NCI-H187 (cell line): ENCODE measurements around the gene RNF186.
"Not testable (repeated sequence)": the region's sequence is repeated elsewhere in the genome, so short reads cannot be mapped to it uniquely, and the experiment has no call there.

Experiments
- DNase-seq, 2 experiments: peaks; one replicate each; lab custom pipeline; 2025; lab: John Stamatoyannopoulos, UW

Gene RNF186

GRCh38 chr1:19824541-19824940 is 9.5 kb upstream of the RNF186 start:
- no peak for DNase-seq

GRCh38 chr1:19824036-19824435 is 9.0 kb upstream of the RNF186 start:
- no peak for DNase-seq

DNA sequence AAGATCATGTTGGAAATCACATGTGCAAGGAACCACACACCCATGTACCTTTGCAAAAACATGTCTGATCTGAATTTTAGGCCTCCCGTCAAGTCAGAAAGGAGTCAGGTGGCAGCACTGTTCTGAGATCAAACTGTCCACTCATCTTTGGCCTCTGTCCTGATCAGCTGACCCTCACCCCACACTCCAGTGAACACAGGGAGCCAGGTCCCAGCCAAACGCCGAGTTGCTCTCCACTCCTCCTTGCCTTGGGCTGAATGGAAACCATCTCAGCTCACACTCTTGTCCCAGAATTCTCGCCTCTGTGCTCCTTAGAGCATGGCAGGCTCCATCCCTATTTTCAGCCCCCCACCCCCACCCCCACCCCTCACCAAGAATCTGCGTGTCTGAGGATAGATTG is 4.6 kb upstream of the RNF186 start:
- DNase-seq, result no peak

DNA sequence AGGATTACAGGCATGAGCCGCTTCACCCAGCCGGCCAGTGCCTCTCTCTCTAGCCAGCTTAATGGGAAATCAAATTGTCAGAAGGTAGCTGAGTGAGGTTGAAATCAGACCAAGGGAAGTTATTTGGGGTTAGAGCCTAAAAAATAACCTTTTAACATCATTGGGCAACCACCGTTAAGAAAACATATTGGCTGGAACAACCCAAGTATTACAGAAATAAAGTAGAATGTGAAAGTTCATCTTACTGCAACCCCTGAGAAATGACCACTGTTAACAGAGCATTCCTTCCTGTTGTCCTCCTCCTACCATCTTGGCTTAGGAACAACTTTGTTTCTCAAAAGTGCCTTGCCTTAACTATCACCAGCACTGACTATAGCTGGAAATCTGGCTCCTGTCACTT is 3.2 kb upstream of the RNF186 start:
- no peak for DNase-seq

DNA sequence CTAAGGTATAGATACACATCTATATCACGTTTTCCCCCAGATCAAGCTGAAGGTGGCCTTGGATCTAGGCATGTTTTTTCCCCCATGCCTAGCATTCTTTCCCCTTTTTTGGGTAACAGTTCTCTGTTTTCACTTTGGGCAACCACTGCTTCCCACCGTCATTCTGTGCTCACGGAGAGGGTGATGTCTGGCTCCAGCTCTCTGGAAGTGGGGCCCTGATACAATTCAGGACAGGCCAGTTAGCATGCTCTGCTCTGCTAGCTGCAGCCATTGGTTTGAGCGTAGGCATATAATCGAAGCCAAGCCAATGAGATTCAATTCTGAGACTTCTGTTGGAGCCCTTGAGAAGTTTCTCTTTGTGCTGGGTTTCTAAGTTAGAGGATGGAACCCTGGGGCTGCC is 2.1 kb upstream of the RNF186 start:
- no peak for DNase-seq

- DNase-seq, result not testable (repeated sequence)
Measured at GRCh38 chr1:19816737-19817086, 1.6 kb upstream of the RNF186 start.

DNA sequence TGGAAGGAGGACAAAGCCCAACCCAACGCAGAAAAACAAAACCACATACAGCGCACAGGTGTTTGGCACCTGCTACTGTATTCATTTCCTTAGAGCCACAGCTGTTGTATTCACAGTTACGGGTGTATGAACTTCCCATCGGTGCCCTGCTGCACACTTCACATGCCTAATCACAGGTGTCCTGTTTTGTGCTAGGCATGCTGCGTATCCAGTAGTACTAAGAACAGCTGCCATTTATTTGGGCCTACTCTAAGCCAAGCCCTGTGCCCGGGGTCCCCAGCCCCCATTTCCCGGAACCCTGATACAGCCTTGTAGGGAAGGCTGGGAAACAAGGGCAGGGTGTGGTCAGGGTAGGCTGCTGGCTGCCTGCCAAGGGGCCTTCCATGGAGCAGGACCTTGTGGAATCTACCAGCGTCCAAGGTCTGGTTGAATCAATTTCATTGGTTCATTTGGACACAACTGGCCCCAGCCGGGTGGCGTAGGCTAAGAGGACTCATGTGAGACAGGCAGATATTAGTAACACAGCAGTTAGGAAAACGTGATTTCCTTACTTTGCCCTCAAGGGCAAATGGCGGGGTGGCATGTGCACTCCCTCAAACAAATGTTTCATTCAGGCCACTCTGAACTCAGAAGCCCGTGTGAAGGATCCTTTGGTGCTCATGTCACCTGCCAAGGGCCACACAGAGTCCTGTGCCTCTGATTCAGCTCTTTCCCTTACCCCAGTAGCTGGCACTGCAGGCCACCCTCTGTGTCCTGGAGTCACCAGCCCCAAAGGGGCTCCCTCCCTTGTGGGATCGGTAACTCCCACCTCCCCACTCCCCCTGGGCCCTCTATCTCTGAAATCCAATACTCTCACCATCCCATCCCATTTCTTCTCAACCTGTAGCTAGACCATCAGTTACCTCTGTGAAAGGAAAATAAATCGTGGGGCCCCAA is 986 bp upstream of the RNF186 start:
- DNase-seq, result peak; percentile 82 to 83

DNA sequence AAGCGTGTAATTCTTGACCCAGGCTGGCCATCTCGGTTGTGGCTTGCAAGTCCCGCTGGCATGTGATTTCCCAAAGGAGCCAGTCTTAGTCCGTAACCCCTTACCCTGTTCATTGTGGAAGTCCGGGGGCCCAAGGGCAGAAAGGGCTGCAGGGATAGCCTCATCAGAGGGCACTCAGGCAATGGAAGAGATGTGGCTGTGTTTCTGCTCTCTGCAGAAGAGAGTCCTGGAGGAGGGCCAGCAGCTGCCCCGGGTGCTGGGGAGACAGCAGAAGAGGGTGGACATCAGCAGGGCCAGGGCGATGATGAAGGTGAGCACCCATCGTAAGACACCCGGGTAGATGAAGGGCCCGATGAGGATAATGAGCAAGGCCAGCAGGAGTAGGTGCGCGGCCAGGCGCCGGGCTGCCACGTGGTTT is 830 bp downstream of the RNF186 start:
- no peak for DNase-seq

DNA sequence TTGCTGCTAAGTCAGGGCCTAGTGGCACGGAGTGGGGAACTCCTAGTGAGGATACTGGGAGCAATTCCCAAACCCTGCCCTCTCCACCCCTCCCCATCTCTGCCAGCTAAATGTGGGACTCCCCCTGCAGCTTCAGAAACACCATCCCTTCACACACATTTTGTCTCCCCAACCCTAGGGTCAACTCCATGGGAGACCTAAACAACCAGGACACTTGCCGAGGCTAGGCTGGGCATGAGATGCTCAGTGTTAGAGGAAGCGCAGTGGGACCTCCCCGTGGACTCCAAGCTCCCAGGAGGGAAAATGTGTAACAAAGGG is 1.5 kb downstream of the RNF186 start:
- no peak for DNase-seq

- no peak for DNase-seq
Measured at GRCh38 chr1:19812875-19813642, 2.0 kb downstream of the RNF186 start.

DNA sequence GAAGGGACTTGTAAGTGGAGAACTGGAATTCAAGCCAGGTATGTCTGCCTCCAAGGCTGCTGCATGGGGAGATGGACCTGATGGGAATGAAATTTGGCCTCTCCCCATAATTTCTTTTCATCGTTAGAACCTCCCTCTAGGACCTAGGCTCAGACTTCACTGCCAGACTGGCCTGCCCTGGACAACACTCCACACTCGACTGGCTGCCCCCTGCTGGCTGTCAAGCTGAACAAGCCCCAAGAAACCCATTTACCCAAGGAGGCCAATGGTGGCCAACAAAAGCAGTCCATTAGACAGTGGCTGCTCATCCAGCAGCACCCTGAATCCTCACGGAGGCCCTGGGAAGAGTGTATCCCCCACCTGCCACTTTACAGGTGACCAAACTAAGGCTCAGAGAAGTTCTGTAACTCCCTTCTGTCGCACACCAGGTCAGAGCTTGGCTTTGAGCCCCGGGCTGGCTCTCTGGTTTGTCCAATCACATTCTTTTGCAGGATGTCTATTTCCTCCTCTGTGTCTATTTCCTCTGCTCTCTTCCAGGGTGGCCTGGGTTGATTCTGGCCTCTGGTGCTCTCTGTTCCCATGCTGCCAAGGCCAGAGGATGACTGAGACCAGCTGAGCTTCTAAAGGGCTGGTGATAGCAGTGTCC is 3.8 kb downstream of the RNF186 start:
- DNase-seq, result no peak

DNA sequence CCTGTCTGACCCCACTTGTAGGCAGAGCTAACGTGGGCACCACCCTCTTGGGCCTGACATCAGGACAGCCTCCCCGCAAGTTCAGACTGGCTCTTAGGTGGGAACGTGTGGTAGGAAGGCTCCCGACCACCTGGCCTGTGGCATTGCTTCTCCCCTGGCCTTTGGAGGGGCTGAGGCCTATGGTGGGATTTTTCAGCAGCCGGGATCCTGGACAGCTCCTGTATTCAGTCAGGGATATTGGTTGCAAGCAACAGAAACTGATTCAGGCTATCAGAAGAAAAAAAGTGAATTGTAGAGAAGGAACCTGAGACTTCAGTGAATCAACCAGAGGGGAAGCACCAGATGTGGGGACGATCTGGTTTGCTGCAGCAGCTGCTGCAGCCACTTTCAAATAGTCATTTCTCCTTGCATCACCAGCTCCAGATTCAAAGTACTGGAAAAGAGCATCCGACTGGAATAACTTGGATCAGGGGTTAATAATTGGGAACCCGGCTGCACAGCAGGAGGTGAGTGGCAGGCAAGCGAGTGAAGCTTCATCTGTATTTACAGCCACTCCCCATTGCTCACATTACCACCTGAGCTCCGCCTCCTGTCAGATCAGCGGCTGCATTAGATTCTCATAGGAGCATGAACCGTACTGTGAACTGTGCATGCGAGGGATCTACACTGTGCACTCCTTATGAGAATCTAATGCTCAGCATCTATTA is 5.9 kb downstream of the RNF186 start:
- no peak for DNase-seq

GRCh38 chr1:19808351-19808750 is 6.7 kb downstream of the RNF186 start:
- no peak for DNase-seq

- no peak for DNase-seq
Measured at GRCh38 chr1:19804831-19805251, 10.2 kb downstream of the RNF186 start.

DNA sequence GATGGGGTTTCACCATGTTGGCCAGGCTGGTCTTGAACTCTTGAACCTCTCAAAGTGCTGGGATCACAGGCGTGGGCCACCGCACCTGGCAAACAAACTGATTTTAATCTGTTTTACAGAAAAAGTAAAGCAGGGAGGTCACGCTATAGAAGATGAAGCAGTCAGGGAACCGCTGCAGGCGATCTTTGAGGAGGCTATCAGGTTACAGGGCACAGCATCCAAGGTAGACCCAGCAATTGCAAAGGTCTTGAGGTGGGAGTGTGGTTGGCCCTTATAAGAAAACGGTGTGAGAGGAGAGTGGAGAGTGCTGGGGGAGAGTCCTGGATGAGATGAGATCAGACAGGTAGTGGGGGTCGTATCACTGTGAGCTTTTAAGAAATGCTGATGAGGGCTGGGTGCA is 12.8 kb downstream of the RNF186 start:
- no peak for DNase-seq

DNA sequence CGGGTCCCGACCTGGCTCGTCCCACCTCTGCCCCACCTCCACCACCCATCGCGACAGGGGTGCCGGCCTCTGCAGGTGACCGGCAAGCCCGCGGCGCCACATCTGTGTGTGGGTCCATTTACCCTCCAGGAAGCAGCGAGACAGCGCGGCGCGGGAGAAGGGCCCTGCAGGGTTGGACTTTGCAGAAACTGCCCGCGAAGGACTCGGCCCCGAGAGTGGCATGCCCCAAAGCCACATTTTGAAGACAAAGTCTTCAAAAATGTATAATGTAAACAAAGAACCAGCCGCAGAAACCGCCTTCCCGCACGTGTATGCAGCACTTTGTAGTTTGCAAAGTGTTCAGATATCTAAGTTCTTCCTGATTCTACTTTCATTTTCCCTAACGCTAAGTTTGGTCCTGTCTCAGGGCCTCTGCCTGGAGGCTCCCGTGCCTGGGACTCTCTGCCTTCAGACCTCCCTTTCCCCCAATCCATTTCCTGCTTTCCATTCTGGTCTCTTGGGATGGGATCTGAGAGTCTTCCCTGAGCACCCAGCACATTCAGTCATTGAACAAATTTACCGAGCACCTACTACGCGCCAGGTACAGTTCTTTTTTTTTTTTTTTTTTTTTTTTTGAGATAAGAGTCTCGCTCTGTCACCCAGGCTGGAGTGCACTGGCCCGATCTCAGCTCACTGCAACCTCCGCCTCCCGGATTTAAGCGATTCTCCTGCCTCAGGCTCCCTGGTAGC is 14.8 kb downstream of the RNF186 start:
- no peak for DNase-seq

- no peak for DNase-seq
Measured at GRCh38 chr1:19799230-19800075, 15.6 kb downstream of the RNF186 start, which contains the start of gene TMCO4. TMCO4 (minus strand) TSS chr1:19799916; CDS start chr1:19780758, 19,158 bp downstream.

- DNase-seq, result no peak
Measured at GRCh38 chr1:19798486-19799229, 16.4 kb downstream of the RNF186 start.

DNA sequence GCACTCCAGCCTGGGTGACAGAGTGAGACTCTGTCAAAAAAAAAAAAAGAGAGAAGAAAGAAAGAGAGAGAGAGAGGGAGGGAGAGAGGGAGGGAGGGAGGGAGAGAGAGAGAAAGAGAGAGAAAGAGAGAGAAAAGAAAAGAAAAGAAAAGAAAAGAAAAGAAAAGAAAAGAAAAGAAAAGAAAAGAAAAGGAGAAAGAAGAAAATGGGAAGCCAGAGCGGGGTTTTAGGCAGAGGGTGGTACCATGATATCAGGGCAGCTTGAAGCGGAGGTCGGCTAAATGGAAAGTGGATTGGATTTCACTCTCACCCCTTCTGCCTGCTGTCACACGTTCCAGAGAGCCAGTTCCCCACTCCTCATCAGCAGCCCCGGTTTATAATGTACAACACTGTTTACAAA is 17.3 kb downstream of the RNF186 start:
- no peak for DNase-seq

DNA sequence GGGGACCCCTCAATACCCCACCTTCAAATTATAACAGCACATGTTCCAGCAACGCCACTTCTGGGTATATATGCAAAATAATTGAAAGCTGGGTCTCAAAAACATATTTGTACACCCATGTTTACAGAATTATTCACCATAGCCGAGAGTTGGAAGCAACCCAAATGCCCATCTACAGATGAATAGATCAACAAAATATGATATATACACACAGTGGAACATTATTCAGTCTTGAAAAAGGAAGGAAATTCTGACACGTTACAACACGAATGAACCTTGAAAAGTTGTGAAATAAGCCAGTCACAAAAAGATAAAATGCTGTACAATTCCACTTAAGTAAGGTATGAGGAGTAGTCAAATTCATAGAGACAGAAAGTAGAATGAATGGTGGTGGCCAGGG is 20.5 kb downstream of the RNF186 start:
- DNase-seq, result no peak
